Amygdala (tissue), 56 donors: ENCODE results near the gene EDNRA.
"Not testable (repeated sequence)": the region's sequence is repeated elsewhere in the genome, so short reads cannot be mapped to it uniquely, and the experiment has no call there.

Source experiments
- DNase-seq, 56 donors: peaks; one replicate each; lab custom pipeline; 2025; lab: John Stamatoyannopoulos, UW

Gene EDNRA

DNA sequence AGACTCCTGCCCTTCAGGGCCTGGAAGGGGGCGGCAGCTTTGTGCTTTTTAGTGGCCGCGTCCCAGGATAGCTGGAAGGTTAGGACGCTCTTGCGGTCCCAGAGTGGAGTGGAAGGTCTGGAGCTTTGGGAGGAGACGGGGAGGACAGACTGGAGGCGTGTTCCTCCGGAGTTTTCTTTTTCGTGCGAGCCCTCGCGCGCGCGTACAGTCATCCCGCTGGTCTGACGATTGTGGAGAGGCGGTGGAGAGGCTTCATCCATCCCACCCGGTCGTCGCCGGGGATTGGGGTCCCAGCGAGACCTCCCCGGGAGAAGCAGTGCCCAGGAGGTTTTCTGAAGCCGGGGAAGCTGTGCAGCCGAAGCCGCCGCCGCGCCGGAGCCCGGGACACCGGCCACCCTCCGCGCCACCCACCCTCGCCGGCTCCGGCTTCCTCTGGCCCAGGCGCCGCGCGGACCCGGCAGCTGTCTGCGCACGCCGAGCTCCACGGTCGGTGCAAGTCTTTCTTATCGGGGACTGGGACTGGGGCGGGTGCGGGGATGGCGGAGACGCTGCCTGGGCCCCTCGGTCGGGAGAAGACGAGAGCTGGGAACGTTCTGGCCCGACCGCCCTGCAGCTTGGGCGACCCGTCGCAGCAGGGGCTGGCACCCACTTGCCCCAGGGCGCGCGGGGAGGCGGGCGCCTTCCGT lies at the start of gene EDNRA:
Gene EDNRA, plus strand, starts transcription at position 207 of the 686 bp plus-strand sequence. CDS start 4,585 bp downstream, outside the sequence.
- DNase-seq, result peak in 2 of 56 donors; percentile 3 to 14

DNA sequence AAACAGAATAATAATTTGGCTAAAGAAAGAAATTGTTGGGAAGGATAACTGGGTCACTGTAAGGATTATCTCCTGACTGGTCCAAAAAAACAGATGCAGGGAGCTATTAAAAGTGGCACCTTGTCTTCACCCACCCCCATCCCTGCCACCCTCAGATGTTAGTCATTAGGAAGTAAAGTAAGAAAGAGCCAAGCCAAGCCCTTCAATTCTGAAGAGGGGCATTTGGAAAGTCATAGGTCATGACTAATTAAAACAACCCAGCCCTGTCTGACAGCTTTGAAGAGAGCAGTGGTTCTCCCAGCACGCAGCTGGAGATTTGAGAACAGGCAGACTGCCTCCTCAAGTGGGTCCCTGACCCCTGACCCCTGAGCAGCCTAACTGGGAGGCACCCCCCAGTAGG lies 46.5 kb upstream of the EDNRA start:
- DNase-seq, result not testable (repeated sequence)

DNA sequence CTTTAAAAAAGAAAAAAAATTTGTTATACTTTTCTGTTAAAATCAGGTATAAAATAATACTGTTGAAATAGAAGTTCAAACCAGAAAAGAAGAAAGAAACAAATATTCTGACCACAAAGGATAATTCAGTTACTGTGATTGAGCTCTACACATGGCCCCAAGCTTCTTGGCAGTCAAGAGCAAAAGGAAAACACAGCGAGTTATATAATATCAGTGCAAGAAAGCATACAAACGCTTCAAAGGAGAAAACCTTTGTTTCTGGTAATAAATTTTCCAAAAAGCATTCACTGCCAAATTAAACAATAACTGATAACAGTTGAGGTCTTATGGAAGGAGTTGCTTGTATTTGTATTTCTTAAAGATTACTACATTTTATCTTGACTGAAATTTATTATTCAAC lies 40.5 kb upstream of the EDNRA start:
- DNase-seq, result no peak

DNA sequence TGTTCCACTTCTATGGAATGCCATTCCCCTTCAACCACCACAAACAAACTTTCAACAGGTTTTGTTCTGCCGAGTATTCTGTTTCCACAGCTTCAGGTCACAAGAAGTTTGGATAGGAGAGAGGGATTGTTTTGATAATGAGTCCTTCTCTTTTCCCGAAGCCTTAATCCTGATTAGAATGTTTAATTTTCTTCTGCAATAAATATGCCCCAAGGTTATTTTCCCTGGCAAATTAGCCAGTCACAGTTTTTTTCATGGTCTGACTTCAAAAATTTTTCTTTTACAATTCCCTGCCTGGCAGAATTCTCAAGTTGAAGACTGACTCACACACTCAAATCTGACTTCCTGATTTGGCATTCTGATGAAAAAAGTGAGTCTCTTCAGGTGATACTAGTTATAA lies 33.1 kb upstream of the EDNRA start:
- DNase-seq, result no peak

DNA sequence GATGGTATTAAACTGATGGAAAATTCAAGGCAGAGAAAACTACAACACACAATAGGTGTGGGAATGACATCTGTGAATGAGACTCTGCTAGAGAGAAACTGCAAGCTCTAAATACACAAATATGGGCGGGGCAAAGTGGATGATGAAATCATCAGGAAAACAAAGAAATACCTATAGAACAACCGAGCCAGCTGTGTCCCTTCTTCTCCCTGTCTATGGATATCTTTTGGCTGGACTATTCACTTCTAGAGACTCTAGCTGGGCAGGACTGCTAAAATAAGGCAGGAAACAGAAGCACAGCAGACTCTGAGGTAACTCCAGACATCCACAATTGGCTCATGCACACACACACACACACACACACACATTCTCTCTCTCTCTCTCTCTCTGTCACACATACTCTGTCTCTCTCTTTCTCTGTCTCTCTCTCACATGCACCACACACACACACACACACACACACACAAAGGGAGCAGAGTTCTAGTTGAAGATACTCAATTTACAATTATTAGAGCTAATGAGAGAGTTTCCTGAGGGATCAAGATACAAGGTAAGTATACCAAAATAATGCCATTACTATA lies 27.2 kb upstream of the EDNRA start:
- no peak for DNase-seq

DNA sequence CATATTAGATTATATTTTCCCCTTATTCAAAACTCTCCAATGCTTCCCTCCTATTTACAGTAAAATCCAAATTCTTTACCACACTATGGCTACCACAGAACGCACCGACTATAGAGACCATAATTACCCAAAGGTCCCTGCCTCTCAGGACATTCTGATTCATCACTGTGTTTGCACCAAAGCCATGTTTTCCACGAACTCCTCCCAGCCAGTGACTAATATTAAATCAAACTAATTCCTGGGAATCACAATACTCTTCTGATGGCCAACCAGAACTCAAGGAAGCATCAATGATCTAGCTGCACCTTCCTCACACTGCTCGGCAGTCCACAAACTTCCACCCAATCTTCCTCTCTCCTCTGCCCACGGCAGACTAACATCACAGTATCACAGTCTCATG lies 24.2 kb upstream of the EDNRA start:
- DNase-seq, result no peak

DNA sequence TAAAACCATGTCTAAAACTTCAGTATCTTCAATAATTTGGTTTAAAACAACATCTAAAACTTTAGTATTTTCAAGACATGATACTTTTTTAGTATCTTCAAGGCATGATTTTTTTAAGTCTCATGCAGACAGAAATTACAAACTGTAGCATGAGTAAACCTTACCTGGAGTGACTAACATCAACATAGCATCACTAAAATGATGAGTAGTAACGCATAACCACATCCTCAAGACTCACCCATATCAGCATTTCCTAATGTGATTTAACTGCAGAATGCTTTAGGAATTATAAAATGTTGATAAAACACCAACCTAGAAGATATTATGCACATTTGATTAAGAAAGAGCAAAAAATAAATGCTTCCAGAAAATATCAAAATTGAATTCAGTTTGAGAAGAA lies 19.7 kb upstream of the EDNRA start:
- no peak for DNase-seq

DNA sequence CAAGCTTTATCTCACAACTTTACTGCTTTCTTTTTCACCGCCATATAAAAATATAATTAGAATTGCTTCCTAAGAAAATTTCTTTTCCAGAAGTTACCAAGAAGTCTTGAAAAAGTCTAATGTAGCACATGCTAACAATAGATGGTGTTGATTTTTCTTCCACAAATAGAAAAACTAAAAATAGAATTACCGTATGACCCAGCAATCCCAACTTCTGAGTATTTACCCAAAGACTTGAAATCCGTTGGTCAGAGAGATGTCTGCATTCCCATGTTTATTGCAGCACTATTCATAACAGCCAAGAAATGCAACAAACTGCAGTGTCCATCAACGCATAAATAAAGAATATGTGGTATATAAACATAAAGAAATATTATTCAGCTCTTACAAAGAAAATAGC lies 17.8 kb upstream of the EDNRA start:
- no peak for DNase-seq

DNA sequence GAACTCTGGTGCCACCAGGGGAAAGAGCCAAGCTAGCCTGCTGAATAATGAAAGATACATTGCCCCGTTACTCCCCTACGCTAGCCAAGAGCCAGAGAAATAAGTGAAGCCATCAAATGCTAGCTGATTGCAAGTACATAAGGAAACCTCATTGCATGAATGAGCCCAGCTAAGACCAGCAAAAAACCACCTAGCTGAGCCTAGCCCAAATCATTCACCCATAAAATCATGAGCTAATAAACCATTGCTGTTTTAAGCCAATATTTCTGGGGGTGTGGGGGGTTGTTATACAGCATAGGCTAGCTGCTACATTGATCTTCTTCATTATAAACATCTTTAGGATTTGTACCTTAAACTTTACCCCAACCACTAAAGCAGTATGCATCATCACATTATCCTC lies 15.4 kb upstream of the EDNRA start:
- DNase-seq, result no peak

DNA sequence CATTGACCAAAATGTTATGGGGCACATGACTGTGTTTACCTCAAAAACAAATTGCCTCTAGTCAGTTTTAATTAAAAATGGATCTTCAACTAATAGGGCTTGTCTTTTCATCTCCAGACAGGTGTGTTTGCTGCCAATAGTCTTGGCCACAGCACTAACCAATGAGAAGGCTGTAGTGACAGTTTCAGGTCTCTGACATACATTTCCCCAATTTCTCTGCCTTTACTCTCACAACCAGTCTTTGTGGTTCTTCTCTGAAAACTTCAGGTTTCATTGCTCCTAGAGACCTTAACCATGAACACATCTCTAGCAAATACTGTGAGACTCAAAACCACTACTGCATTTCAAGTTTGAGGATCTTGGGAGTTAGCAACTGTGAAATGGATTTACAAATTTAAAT lies 3.5 kb upstream of the EDNRA start:
- no peak for DNase-seq

DNA sequence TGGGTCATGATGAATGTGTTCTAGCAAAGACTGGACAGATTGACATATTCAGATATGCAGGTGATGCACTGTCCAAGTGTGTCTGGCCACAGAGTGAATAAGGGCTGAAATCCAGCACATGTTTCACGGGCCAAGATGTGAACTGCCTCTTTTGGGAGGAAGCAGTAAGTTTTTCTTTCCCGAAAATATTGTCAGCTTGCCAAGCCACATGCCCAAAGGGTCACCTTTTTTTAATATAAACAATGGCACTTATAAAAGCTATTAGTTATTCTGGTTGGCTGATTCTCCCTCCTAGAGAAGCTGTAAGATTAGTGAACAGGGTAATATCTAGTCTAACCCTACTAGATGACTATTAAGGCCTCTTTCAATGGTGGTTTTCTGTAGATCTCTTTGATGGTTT lies 1.5 kb upstream of the EDNRA start:
- DNase-seq, result no peak

DNA sequence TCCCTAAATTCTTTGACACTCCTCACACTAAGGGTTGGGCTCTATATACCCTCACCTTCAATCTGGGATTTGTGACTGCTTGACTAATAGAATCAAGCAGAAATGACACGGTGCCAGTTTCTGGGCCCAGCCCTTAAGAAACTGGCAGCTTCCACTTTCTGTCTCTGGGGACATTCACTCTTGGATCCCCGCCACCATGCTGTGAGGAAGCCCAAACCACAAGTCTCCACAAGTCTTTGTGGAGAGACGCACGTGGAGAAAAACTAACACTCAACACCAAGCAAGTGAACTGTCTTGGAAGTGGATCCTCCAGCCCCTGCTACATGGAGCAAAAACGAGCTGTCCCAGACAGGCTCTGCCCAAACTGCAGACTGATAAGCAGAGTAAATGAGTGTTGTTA lies 1.1 kb upstream of the EDNRA start:
- no peak for DNase-seq

DNA sequence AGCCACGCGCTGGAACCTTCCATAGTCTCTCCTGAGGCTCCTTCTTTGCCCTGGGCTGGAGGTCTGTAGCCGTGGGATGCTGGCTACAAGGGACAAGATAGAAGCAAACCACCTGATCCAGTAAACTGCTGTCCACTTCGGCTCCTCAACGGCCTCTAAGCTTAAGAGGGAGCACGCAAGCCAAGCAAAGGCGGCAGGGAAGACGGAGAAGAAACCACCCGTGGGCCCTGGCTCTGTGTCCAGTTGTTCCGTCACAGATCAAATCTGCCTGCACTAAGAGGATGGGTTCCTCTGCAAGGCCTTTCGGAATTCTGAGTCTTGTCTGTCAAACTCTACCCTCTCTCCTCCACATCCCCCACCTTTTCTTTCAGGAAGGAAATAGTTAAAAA lies 401 bp upstream of the EDNRA start:
- DNase-seq, result no peak

DNA sequence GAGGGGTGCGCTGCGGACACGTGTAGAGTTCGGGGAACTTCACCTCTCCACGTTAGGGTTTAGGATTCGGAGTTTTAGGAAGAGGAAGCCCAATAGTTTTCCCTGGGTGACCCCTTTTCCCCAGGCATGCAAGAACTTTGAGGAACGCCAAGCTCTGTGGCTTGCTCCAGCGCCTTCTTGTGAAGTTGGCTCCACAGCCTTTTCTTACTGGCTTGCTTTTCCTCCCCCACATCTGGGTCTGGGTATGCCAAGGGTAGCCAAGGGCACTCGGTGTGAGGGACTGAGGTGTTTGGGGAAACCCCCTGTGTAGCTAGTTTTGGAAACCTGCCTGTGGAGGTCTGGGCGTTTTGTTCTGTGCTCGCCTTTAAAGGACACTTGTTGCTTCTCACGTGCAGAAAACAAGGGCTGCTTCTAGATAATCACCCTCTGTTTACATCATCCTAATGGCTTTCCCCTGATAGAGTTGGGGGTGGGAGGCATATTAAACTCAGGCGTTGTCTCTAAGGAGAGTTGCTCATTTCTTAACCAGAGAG lies 746 bp downstream of the EDNRA start:
- DNase-seq, result no peak

DNA sequence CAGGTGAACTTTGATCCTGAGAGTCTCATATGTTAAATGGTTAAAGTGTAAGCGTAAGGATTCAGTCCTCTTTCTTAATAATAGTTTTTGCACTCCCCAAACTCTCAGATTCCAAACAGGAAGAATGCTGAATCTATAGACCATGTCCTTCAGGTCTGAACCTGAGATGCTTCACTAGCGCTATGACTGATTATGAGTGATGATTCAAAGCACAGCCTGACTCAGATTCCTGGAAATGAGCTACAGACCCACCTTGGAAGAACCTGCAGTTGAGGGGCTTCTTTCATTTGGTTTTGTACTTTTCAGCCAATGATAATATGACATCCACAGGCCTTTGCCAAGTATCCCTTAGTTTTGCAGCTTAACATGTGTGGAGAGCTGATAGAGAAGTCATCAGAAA lies 1.4 kb downstream of the EDNRA start:
- DNase-seq, result no peak

DNA sequence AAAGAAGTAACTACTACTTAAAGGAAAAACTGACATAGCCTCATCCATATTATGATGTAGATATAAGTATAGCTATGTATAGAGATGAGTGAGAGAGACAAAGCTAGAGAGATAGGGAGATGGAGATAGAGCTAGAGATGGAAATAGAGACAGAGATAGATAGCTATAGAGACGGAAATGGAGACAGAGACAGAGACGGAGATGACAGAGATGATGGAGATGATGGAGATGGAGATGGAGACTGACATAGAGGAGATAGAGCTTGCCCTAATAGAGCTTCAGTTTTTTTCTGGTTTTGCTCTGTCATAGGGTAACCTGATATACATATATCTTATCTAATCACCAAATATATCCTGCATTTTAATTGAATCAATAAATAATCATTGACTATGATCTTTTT lies 4.3 kb downstream of the EDNRA start:
- DNase-seq, result no peak

DNA sequence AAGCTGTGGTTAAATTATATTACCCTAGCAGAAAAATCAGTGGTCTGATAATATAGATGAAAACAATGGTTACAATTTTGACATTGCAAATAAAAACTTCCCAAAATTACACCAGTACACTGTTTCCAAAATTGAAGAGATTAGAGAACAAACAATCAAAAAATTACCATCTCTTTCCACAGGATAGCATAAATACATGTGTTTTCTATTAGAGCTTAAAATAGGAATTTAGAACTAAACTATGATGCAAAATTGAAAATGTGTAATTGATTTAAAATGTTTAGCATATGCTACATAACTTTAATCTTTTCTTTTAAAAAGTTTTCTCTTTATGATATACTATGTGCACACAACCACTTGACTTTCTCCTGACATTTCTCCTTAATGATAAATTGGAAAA lies 6.7 kb downstream of the EDNRA start:
- DNase-seq, result no peak

DNA sequence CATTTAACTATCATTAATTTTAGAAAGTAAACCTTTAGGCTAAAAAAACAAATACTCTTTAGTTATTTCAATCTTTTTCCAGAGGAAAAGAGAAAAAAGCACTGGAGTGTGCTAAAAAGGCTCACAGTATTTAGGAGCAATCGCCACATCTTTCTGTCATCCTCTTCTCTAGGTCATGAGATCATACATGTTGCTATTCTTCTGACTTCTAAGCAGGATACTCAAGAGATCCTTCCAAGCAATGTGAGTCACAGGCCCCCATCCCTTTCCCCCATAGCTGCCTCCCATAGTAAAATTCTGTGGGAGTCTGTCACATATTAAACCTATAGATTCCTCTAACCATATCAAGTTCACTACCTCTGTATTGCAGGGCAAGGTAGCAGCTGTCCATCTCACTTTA lies 7.7 kb downstream of the EDNRA start:
- DNase-seq, result no peak

DNA sequence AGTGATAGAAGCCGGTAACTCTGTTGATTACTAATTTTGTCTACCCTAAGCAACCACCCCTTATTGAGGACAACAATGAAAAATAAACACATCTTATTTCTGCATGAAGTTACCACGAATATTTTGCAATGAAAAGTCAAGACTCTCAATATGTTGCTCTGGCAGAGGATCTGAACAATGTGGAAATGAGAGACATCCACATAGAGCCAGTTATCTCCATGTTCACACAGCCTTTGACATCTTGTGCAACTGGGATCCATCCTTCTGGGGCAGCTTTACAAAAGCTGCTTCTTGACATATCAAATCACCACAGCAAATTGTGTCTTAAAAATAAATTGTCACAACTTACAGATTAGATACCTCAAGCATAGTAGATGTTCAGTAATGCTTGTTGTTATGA lies 10.2 kb downstream of the EDNRA start:
- DNase-seq, result no peak

DNA sequence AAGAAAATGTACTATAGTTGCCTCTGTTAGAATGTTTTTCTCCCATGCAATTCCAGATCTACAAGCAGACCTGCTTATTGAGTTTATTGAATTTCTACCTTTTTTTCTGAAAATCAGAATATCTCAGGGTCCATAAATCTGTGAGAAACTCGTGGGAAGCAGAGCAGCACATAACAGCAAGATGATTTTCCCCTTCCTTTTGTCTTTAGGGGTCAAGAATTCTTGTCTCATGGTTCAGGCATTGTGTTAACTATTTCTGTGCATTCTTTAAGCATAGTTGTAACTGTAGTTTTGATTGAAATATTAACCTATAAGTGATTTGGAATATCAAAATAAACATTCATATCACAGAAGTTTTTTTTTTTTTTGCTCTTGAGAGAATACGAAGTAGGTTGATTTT lies 11.4 kb downstream of the EDNRA start:
- DNase-seq, result no peak

DNA sequence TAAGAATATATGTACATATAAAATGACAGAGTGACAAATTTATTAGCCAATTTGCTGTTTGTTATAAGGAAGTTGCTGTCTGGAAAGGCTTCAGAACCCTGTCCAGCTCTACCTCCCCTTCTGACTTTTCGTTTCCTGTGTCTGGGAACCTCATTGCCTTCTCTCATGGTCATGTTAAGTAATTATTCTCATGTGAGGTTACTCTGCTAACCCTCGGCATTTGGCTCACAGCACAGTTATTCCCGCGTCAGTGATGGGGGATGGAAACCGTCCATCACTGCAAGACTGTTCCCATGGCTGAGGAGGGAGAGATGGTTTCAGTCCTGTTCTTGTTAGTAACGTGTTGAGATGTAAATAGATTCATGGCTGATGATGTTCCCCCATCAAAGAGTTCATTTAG lies 11.9 kb downstream of the EDNRA start:
- DNase-seq, result no peak

DNA sequence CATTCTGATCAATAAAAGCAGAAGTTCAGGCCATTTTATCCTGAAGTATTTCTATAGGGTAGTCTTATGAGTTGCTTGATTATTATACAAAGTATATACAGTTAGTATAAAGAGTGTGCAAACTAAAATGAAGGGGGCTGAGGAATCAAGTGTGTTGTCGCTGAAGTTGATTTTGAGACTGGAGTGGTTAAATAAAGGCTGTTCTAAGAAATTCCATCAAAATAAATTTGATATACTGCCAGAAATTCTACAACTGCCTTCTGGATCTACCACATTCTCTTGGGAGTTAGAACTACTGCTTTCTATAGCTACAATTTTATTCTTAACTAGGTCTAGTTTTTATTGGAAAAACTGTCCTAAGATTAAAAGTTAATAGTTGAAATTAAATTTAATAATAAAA lies 12.4 kb downstream of the EDNRA start:
- DNase-seq, result no peak

DNA sequence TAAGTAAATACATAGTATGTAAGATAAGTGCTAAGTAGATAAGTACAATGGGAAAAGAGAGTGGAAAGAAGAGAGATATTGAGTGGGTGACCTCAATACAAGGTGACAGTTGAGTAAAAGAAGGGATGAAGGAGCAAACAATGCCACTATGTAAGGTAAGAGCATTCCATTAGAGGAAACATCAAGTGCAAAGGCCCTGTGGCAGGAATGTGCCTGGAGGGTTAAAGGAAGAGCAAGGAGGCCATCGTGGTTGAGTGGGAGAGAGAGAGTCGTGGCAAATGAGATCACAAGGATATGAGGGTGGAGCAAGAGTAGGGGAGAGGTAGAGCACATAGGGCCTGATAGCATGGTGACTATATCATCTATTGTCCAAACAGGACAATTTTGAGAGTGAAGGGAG lies 13.4 kb downstream of the EDNRA start:
- no peak for DNase-seq
